ENCODE data around the gene INHBC. TPM values are rescaled to one million over a fixed set of nuclear protein-coding genes. Genes with fewer than 3 reads are reported as not detected.
A peak's percentile ranks its signal among the peaks of the same experiment; 100 is the strongest.

Gene INHBC
- total RNA-seq, 1 donor from 2014 or later: not detected

DNA sequence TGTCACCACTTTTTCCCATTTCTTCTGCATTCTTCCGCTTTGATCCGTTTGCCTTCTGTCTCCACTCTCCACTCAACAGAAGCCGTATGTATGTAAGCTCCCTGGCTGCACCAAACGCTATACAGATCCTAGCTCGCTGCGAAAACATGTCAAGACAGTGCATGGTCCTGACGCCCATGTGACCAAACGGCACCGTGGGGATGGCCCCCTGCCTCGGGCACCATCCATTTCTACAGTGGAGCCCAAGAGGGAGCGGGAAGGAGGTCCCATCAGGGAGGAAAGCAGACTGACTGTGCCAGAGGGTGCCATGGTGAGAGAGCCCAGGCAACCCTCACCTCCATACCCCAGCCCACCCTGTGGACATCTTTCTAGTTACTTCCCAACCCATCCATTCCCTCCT is 33.3 kb downstream of the INHBC start:
- Mint-ChIP-seq H3K4me1 (ENCODE audit: low read depth) (peaks cover 20% of the 10 kb centered on the region), H3K9me3 (no peaks in the 10 kb centered on the region), H3K27me3 (ENCODE audit: insufficient read depth) (peaks cover 2% of the 10 kb centered on the region), H3K27ac (no peak overlapping the region), H3K36me3 (ENCODE audit: low read depth) (peaks cover 28% of the 10 kb centered on the region), H3K4me3 (no peak overlapping the region)
- intact Hi-C loops (cut with micrococcal nuclease): no loop called here
- no peak for DNase-seq (ENCODE audit: low spot score)

DNA sequence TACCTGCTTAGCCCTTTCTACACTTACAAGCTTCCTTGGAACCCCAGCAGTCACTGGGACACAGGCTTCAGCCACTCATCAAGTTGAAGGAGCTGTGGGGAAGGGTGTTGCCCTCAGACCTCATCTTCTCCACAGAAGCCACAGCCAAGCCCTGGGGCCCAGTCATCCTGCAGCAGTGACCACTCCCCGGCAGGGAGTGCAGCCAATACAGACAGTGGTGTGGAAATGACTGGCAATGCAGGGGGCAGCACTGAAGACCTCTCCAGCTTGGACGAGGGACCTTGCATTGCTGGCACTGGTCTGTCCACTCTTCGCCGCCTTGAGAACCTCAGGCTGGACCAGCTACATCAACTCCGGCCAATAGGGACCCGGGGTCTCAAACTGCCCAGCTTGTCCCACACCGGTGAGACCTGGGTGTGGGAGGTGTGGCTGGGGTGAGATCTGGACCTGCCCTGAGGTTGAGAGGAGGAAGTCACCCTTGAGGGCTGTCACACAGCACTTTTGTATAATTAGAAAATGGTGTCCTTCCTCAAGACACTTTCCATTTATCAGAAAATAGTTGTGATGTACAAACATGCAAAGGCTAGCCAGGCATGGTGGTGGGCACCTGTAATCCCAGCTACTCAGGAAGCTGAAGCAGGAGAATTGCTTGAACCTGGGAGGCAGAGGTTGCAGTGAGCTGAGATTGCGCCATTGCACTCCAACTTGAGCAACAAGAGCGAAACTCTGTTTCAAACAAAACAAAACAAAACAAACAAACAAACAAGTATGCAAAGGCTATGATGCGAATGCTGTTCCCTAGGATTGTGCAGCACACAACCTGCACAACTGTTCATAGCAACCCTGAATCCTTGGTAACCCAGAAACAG is 34.9 kb downstream of the INHBC start:
- H3K4me3 Mint-ChIP-seq: no peak overlapping the region
- no peak for DNase-seq (ENCODE audit: low spot score)
- H3K36me3 Mint-ChIP-seq (ENCODE audit: low read depth): peaks cover 40% of the 10 kb centered on the region
- peaks cover 19% of the 10 kb centered on the region for H3K4me1 Mint-ChIP-seq (ENCODE audit: low read depth)
- no peaks in the 10 kb centered on the region for H3K27me3 Mint-ChIP-seq (ENCODE audit: insufficient read depth)
- intact Hi-C loops (cut with micrococcal nuclease): no loop called here
- H3K27ac Mint-ChIP-seq: no peak overlapping the region
- no peaks in the 10 kb centered on the region for H3K9me3 Mint-ChIP-seq

DNA sequence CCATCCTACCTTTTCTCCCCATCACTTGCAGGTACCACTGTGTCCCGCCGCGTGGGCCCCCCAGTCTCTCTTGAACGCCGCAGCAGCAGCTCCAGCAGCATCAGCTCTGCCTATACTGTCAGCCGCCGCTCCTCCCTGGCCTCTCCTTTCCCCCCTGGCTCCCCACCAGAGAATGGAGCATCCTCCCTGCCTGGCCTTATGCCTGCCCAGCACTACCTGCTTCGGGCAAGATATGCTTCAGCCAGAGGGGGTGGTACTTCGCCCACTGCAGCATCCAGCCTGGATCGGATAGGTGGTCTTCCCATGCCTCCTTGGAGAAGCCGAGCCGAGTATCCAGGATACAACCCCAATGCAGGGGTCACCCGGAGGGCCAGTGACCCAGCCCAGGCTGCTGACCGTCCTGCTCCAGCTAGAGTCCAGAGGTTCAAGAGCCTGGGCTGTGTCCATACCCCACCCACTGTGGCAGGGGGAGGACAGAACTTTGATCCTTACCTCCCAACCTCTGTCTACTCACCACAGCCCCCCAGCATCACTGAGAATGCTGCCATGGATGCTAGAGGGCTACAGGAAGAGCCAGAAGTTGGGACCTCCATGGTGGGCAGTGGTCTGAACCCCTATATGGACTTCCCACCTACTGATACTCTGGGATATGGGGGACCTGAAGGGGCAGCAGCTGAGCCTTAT is 35.8 kb downstream of the INHBC start:
- intact Hi-C loops (cut with micrococcal nuclease): no loop called here
- no peak overlapping the region for H3K4me3 Mint-ChIP-seq
- no peaks in the 10 kb centered on the region for H3K9me3 Mint-ChIP-seq
- no peaks in the 10 kb centered on the region for H3K27me3 Mint-ChIP-seq (ENCODE audit: insufficient read depth)
- DNase-seq (ENCODE audit: low spot score): no peak
- peaks cover 44% of the 10 kb centered on the region for H3K36me3 Mint-ChIP-seq (ENCODE audit: low read depth)
- peaks cover 17% of the 10 kb centered on the region for H3K4me1 Mint-ChIP-seq (ENCODE audit: low read depth)
- H3K27ac Mint-ChIP-seq: no peak overlapping the region

DNA sequence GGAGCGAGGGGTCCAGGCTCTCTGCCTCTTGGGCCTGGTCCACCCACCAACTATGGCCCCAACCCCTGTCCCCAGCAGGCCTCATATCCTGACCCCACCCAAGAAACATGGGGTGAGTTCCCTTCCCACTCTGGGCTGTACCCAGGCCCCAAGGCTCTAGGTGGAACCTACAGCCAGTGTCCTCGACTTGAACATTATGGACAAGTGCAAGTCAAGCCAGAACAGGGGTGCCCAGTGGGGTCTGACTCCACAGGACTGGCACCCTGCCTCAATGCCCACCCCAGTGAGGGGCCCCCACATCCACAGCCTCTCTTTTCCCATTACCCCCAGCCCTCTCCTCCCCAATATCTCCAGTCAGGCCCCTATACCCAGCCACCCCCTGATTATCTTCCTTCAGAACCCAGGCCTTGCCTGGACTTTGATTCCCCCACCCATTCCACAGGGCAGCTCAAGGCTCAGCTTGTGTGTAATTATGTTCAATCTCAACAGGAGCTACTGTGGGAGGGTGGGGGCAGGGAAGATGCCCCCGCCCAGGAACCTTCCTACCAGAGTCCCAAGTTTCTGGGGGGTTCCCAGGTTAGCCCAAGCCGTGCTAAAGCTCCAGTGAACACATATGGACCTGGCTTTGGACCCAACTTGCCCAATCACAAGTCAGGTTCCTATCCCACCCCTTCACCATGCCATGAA is 36.5 kb downstream of the INHBC start:
- intact Hi-C loops (cut with micrococcal nuclease): no loop called here
- Mint-ChIP-seq H3K9me3 (no peaks in the 10 kb centered on the region), H3K4me3 (no peak overlapping the region), H3K4me1 (ENCODE audit: low read depth) (peaks cover 17% of the 10 kb centered on the region), H3K36me3 (ENCODE audit: low read depth) (peaks cover 45% of the 10 kb centered on the region), H3K27me3 (ENCODE audit: insufficient read depth) (no peaks in the 10 kb centered on the region), H3K27ac (no peak overlapping the region)
- DNase-seq (ENCODE audit: low spot score): no peak

- DNase-seq (ENCODE audit: low spot score): no peak
- Mint-ChIP-seq H3K4me1 (ENCODE audit: low read depth) (peaks cover 17% of the 10 kb centered on the region), H3K27me3 (ENCODE audit: insufficient read depth) (no peaks in the 10 kb centered on the region), H3K27ac (no peak overlapping the region), H3K36me3 (ENCODE audit: low read depth) (peaks cover 50% of the 10 kb centered on the region), H3K4me3 (no peak overlapping the region), H3K9me3 (no peaks in the 10 kb centered on the region)
- intact Hi-C loops (cut with micrococcal nuclease): no loop called here
These were observed 37.1 kb downstream of the INHBC start for GRCh38 chr12:57471661-57472060.

- DNase-seq (ENCODE audit: low spot score): no peak
- intact Hi-C loops (cut with micrococcal nuclease): no loop called here
- H3K4me1 Mint-ChIP-seq (ENCODE audit: low read depth): peaks cover 17% of the 10 kb centered on the region
- peaks cover 48% of the 10 kb centered on the region for H3K36me3 Mint-ChIP-seq (ENCODE audit: low read depth)
- no peaks in the 10 kb centered on the region for H3K27me3 Mint-ChIP-seq (ENCODE audit: insufficient read depth)
- no peak overlapping the region for H3K27ac Mint-ChIP-seq
- H3K4me3 Mint-ChIP-seq: peak overlapping the region; percentile 39
- no peaks in the 10 kb centered on the region for H3K9me3 Mint-ChIP-seq
These were observed 37.8 kb downstream of the INHBC start for GRCh38 chr12:57472391-57472790.

DNA sequence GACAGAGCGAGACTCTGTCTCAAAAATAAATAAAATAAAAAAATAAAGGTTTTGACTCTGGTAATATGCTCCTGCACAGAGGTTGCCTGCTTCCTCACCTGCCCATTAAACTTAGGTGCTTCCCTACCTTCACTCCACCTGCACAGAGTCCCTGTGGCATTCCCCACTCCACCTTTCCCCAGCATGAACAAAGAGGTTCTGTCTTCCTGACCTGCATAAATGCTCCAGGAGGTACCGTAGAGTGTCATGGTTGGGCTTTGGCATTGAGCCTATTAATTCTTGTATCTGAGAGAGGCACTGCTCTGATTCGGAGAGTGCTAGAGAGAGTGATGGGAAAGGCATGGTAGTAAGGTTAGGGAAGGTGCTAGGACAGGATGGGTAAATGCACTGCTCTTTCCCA is 38.8 kb downstream of the INHBC start:
- peaks cover 48% of the 10 kb centered on the region for H3K36me3 Mint-ChIP-seq (ENCODE audit: low read depth)
- peaks cover 25% of the 10 kb centered on the region for H3K4me1 Mint-ChIP-seq (ENCODE audit: low read depth)
- no peak for DNase-seq (ENCODE audit: low spot score)

DNA sequence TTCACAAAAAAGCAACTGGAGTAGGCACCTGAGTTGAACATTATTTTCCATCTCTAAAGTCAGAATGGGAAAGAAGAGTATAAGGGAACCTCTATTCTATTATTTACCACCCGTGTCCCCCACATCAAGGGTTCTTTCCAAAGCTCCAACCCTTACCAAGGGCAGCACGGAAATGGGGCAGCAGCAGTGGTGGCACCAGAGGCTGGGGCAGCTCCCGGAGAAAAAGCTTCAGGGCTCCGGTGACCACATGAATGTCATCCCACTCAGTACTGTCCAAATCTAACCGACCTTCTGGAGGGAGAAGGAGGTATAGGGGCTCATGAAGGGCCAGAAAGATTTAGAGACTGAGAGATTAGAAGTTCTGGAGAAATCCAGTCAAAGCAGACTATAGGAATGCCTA is 39.3 kb downstream of the INHBC start:
- Mint-ChIP-seq H3K4me3 (peak overlapping the region; percentile 82), H3K36me3 (ENCODE audit: low read depth) (peaks cover 50% of the 10 kb centered on the region)

More for the DNA sequence above, 38.8 kb downstream of the INHBC start:
- Mint-ChIP-seq H3K27me3 (ENCODE audit: insufficient read depth) (no peaks in the 10 kb centered on the region), H3K27ac (no peak overlapping the region), H3K4me3 (no peak overlapping the region), H3K9me3 (no peaks in the 10 kb centered on the region)
- intact Hi-C loops (cut with micrococcal nuclease): no loop called here

GRCh38 chr12:57474430-57474829 is 39.8 kb downstream of the INHBC start:
- H3K27ac Mint-ChIP-seq: peak overlapping the region; percentile 59
- intact Hi-C loops (cut with micrococcal nuclease): no loop called here
- H3K4me3 Mint-ChIP-seq: peak overlapping the region; percentile 82
- H3K36me3 Mint-ChIP-seq (ENCODE audit: low read depth): peaks cover 48% of the 10 kb centered on the region
- H3K27me3 Mint-ChIP-seq (ENCODE audit: insufficient read depth): no peaks in the 10 kb centered on the region
- DNase-seq (ENCODE audit: low spot score): no peak
- peaks cover 36% of the 10 kb centered on the region for H3K4me1 Mint-ChIP-seq (ENCODE audit: low read depth)
- H3K9me3 Mint-ChIP-seq: no peaks in the 10 kb centered on the region

More for the DNA sequence above, 39.3 kb downstream of the INHBC start:
- H3K27me3 Mint-ChIP-seq (ENCODE audit: insufficient read depth): no peaks in the 10 kb centered on the region
- no peak for DNase-seq (ENCODE audit: low spot score)
- peaks cover 30% of the 10 kb centered on the region for H3K4me1 Mint-ChIP-seq (ENCODE audit: low read depth)
- peak overlapping the region; percentile 59 for H3K27ac Mint-ChIP-seq
- no peaks in the 10 kb centered on the region for H3K9me3 Mint-ChIP-seq
- intact Hi-C loops (cut with micrococcal nuclease): no loop called here

- H3K27me3 Mint-ChIP-seq (ENCODE audit: insufficient read depth): no peaks in the 10 kb centered on the region
- H3K36me3 Mint-ChIP-seq (ENCODE audit: low read depth): peaks cover 47% of the 10 kb centered on the region
- H3K27ac Mint-ChIP-seq: peak overlapping the region; percentile 59
- H3K4me1 Mint-ChIP-seq (ENCODE audit: low read depth): peaks cover 40% of the 10 kb centered on the region
- H3K9me3 Mint-ChIP-seq: no peaks in the 10 kb centered on the region
- DNase-seq (ENCODE audit: low spot score): no peak
- intact Hi-C loops (cut with micrococcal nuclease): loop anchor here (5.0 kb wide), 5 partner anchors 117 to 843 kb away; partner anchors contain the start of genes BAZ2A, CTDSP2, OS9 and PIP4K2C
- H3K4me3 Mint-ChIP-seq: peak overlapping the region; percentile 82
These were observed 40.3 kb downstream of the INHBC start for GRCh38 chr12:57474862-57475261.

GRCh38 chr12:57475271-57476161 is 40.9 kb downstream of the INHBC start:
- no peak for DNase-seq (ENCODE audit: low spot score)
- intact Hi-C loops (cut with micrococcal nuclease): loop anchor here (1.0 to 5.0 kb wide), 6 partner anchors 13 to 843 kb away; partner anchors contain the start of genes BAZ2A, CTDSP2, OS9 and PIP4K2C
- peaks cover 47% of the 10 kb centered on the region for H3K4me1 Mint-ChIP-seq (ENCODE audit: low read depth)
- peak overlapping the region; percentile 97 for H3K27ac Mint-ChIP-seq
- peaks cover 47% of the 10 kb centered on the region for H3K36me3 Mint-ChIP-seq (ENCODE audit: low read depth)
- H3K9me3 Mint-ChIP-seq: no peaks in the 10 kb centered on the region
- H3K4me3 Mint-ChIP-seq: peak overlapping the region; percentile 93
- H3K27me3 Mint-ChIP-seq (ENCODE audit: insufficient read depth): no peaks in the 10 kb centered on the region

All from activated T-helper 1 cell treated with anti-CD3 and anti-CD28 coated beads, Interleukin-12 subunit alpha, Interleukin-12 subunit beta, Interleukin-2, Interleukin-4 antibody, amounts not matched to agents 30 ng/mL and 10 ng/mL and 1 ng/mL, durations not matched to agents 14 hours and 24 hours and 36 hours (primary cell).